ENCODE results near the gene COL5A1. TPM values are rescaled to one million over a fixed set of nuclear protein-coding genes. Genes with fewer than 3 reads are reported as not detected.

COL5A1 gene
- total RNA-seq, 1 donor: 801 TPM

GRCh38 chr9:134676361-134676760, 34.8 kb downstream of the COL5A1 start:
- Histone ChIP-seq H3K36me3 (ENCODE audit: insufficient read depth, low read length) (peaks cover 12% of the 10 kb centered on the region), H4K20me1 (ENCODE audit: insufficient read depth, low read length) (peaks cover 89% of the 10 kb centered on the region), H3K4me1 (ENCODE audit: insufficient read depth, low read length) (peaks cover 26% of the 10 kb centered on the region), H3K4me3 (ENCODE audit: insufficient read depth, low read length) (no peak overlapping the region), H3K27ac (ENCODE audit: low read depth, low read length) (no peak overlapping the region), H3K9me3 (ENCODE audit: low read depth, low read length) (no peaks in the 10 kb centered on the region), H2AFZ (ENCODE audit: low read length) (no peak overlapping the region), H3K27me3 (ENCODE audit: insufficient read depth, low read length) (no peaks in the 10 kb centered on the region), H3K4me2 (ENCODE audit: insufficient read depth, low read length) (no peak overlapping the region), H3K79me2 (ENCODE audit: insufficient read depth, low read length) (peaks cover 96% of the 10 kb centered on the region)
- TF ChIP-seq CTCF (IDR thresholded peaks at IDR 0.05; ENCODE audit: extremely low read depth, low read depth, low read length): no peak
- DNase-seq (ENCODE audit: insufficient read length, low spot score, missing footprints): no peak

- H3K4me2 ChIP-seq (ENCODE audit: insufficient read depth, low read length): no peak overlapping the region
- H3K4me1 ChIP-seq (ENCODE audit: insufficient read depth, low read length): peaks cover 27% of the 10 kb centered on the region
- H3K9me3 ChIP-seq (ENCODE audit: low read depth, low read length): no peaks in the 10 kb centered on the region
- H2AFZ ChIP-seq (ENCODE audit: low read length): no peak overlapping the region
- H3K79me2 ChIP-seq (ENCODE audit: insufficient read depth, low read length): peaks cover 96% of the 10 kb centered on the region
- no peak overlapping the region for H3K27ac ChIP-seq (ENCODE audit: low read depth, low read length)
- TF ChIP-seq CTCF (IDR thresholded peaks at IDR 0.05; ENCODE audit: extremely low read depth, low read depth, low read length): no peak
- H3K4me3 ChIP-seq (ENCODE audit: insufficient read depth, low read length): no peak overlapping the region
- no peaks in the 10 kb centered on the region for H3K27me3 ChIP-seq (ENCODE audit: insufficient read depth, low read length)
- H4K20me1 ChIP-seq (ENCODE audit: insufficient read depth, low read length): peaks cover 89% of the 10 kb centered on the region
- no peak for DNase-seq (ENCODE audit: insufficient read length, low spot score, missing footprints)
- H3K36me3 ChIP-seq (ENCODE audit: insufficient read depth, low read length): peaks cover 12% of the 10 kb centered on the region
Measured at GRCh38 chr9:134676886-134677285, 35.3 kb downstream of the COL5A1 start.

- H3K9me3 ChIP-seq (ENCODE audit: low read depth, low read length): no peaks in the 10 kb centered on the region
- H3K79me2 ChIP-seq (ENCODE audit: insufficient read depth, low read length): peaks cover 96% of the 10 kb centered on the region
- H3K4me2 ChIP-seq (ENCODE audit: insufficient read depth, low read length): no peak overlapping the region
- H2AFZ ChIP-seq (ENCODE audit: low read length): no peak overlapping the region
- no peak overlapping the region for H3K4me3 ChIP-seq (ENCODE audit: insufficient read depth, low read length)
- peaks cover 12% of the 10 kb centered on the region for H3K36me3 ChIP-seq (ENCODE audit: insufficient read depth, low read length)
- H4K20me1 ChIP-seq (ENCODE audit: insufficient read depth, low read length): peaks cover 90% of the 10 kb centered on the region
- no peaks in the 10 kb centered on the region for H3K27me3 ChIP-seq (ENCODE audit: insufficient read depth, low read length)
- DNase-seq (ENCODE audit: insufficient read length, low spot score, missing footprints): no peak
- peaks cover 28% of the 10 kb centered on the region for H3K4me1 ChIP-seq (ENCODE audit: insufficient read depth, low read length)
- no peak for TF ChIP-seq CTCF (IDR thresholded peaks at IDR 0.05; ENCODE audit: extremely low read depth, low read depth, low read length)
- no peak overlapping the region for H3K27ac ChIP-seq (ENCODE audit: low read depth, low read length)
Measured at GRCh38 chr9:134677743-134678142, 36.1 kb downstream of the COL5A1 start.

- Histone ChIP-seq H3K4me2 (ENCODE audit: insufficient read depth, low read length) (no peak overlapping the region), H3K36me3 (ENCODE audit: insufficient read depth, low read length) (peaks cover 12% of the 10 kb centered on the region), H2AFZ (ENCODE audit: low read length) (no peak overlapping the region), H3K27ac (ENCODE audit: low read depth, low read length) (no peak overlapping the region), H3K79me2 (ENCODE audit: insufficient read depth, low read length) (peaks cover 96% of the 10 kb centered on the region), H3K9me3 (ENCODE audit: low read depth, low read length) (no peaks in the 10 kb centered on the region), H3K27me3 (ENCODE audit: insufficient read depth, low read length) (no peaks in the 10 kb centered on the region), H3K4me3 (ENCODE audit: insufficient read depth, low read length) (no peak overlapping the region), H3K4me1 (ENCODE audit: insufficient read depth, low read length) (peaks cover 26% of the 10 kb centered on the region), H4K20me1 (ENCODE audit: insufficient read depth, low read length) (peaks cover 92% of the 10 kb centered on the region)
- TF ChIP-seq CTCF (IDR thresholded peaks at IDR 0.05; ENCODE audit: extremely low read depth, low read depth, low read length): no peak
- no peak for DNase-seq (ENCODE audit: insufficient read length, low spot score, missing footprints)
Measured at GRCh38 chr9:134678206-134678605, 36.6 kb downstream of the COL5A1 start.

Data from osteoblast (primary cell).